ENCODE measurements around the gene FGB. TPM values are rescaled to one million over a fixed set of nuclear protein-coding genes. Genes with fewer than 3 reads are reported as not detected.

The FGB gene
- total RNA-seq, 1 experiment from 2014 or later = 29.4 TPM

DNA sequence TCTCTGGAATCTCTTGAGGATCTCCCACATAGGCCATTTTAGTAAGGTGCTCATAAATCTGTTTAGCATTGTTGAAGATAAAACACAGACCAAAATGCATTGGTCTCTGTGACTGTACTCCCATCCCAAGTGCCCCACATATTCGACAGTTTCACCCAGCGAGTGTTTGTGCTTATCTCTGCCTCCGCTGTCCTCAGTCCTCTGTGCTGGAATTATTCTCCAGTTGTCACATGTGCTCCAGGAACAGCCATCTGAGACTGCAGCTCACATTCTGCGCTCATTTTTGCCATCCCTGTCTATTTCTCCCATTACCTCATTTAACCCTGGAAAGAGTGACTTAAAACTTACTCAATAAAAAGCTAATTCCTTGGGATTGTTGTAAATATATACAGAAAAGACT, 43.6 kb upstream of the FGB start:
- H3K9me3 Mint-ChIP-seq (ENCODE audit: unreplicated experiment) = no peaks in the 10 kb centered on the region
- no TSS peak for BruUV-seq (replicated peaks)
- Histone ChIP-seq H3K9me3 (no peaks in the 10 kb centered on the region), H3K36me3 (ENCODE audit: control insufficient read depth, insufficient read depth, low read length) (no peaks in the 10 kb centered on the region), H3K4me3 (ENCODE audit: low read depth, low read length) (no peak overlapping the region), H3K27me3 (replicated peaks; ENCODE audit: control insufficient read depth, insufficient read depth, low read length) (peaks cover 1% of the 10 kb centered on the region; the same call in 1 of the 2 replicates), H3K4me1 (no peaks in the 10 kb centered on the region)
- CTCF ChIA-PET = no interaction called here
- TF ChIP-seq, protein P1, sequence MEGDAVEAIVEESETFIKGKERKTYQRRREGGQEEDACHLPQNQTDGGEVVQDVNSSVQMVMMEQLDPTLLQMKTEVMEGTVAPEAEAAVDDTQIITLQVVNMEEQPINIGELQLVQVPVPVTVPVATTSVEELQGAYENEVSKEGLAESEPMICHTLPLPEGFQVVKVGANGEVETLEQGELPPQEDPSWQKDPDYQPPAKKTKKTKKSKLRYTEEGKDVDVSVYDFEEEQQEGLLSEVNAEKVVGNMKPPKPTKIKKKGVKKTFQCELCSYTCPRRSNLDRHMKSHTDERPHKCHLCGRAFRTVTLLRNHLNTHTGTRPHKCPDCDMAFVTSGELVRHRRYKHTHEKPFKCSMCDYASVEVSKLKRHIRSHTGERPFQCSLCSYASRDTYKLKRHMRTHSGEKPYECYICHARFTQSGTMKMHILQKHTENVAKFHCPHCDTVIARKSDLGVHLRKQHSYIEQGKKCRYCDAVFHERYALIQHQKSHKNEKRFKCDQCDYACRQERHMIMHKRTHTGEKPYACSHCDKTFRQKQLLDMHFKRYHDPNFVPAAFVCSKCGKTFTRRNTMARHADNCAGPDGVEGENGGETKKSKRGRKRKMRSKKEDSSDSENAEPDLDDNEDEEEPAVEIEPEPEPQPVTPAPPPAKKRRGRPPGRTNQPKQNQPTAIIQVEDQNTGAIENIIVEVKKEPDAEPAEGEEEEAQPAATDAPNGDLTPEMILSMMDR (IDR thresholded peaks at IDR 0.05; ENCODE audit: insufficient read depth in 1 of 2, low read depth in 1 of 2, low read length in 1 of 2, severe bottlenecking in 1 of 2, unreplicated experiment in 1 of 2) = no peak
- H3K27ac Mint-ChIP-seq (ENCODE audit: unreplicated experiment) = no peak overlapping the region
- DNase-seq = no peak
- H3K27me3 Mint-ChIP-seq (ENCODE audit: insufficient read depth, unreplicated experiment) = peaks cover 18% of the 10 kb centered on the region
- POLR2A ChIA-PET = no interaction called here
- no peak overlapping the region for H3K4me3 Mint-ChIP-seq (ENCODE audit: unreplicated experiment)
- H3K36me3 Mint-ChIP-seq (ENCODE audit: insufficient read depth, unreplicated experiment) = no peaks in the 10 kb centered on the region
- intact Hi-C loops (cut with micrococcal nuclease; ENCODE audit: unreplicated experiment) = no loop called here
- H3K4me1 Mint-ChIP-seq (ENCODE audit: low read depth, unreplicated experiment) = no peaks in the 10 kb centered on the region

DNA sequence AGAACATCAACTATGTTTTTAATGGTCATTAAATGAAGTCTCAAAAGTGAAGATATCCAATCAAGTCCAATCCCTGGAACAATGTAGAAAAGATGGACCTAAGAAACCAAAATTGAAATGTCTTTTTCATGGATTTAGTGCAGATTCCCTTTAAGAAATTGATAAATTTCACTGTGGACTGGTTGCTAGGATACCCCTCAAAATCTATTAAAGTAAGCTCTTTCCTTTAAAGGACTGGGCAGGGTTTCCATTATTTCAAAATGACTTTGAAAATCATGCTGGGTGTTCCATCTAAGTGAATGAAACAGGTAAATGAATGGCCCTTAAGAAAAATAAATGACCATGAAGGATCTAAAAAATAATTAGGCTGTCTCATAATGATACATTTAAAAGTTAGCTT, 41.2 kb upstream of the FGB start:
- intact Hi-C loops (cut with micrococcal nuclease; ENCODE audit: unreplicated experiment) = no loop called here
- POLR2A ChIA-PET = no interaction called here
- Mint-ChIP-seq H3K27ac (ENCODE audit: unreplicated experiment) (no peak overlapping the region), H3K9me3 (ENCODE audit: unreplicated experiment) (no peaks in the 10 kb centered on the region), H3K27me3 (ENCODE audit: insufficient read depth, unreplicated experiment) (peaks cover 25% of the 10 kb centered on the region), H3K36me3 (ENCODE audit: insufficient read depth, unreplicated experiment) (no peaks in the 10 kb centered on the region), H3K4me1 (ENCODE audit: low read depth, unreplicated experiment) (no peaks in the 10 kb centered on the region), H3K4me3 (ENCODE audit: unreplicated experiment) (no peak overlapping the region)
- CTCF ChIA-PET = no interaction called here
- peaks cover 1% of the 10 kb centered on the region; the same call in 1 of the 2 replicates for H3K27me3 ChIP-seq (replicated peaks; ENCODE audit: control insufficient read depth, insufficient read depth, low read length)
- H3K4me1 ChIP-seq = no peaks in the 10 kb centered on the region
- no peak overlapping the region for H3K4me3 ChIP-seq (ENCODE audit: low read depth, low read length)
- TF ChIP-seq, protein P1 (IDR thresholded peaks at IDR 0.05; ENCODE audit: insufficient read depth in 1 of 2, low read depth in 1 of 2, low read length in 1 of 2, severe bottlenecking in 1 of 2, unreplicated experiment in 1 of 2) = no peak
- no TSS peak for BruUV-seq (replicated peaks)
- DNase-seq = no peak
- H3K36me3 ChIP-seq (ENCODE audit: control insufficient read depth, insufficient read depth, low read length) = no peaks in the 10 kb centered on the region
- no peaks in the 10 kb centered on the region for H3K9me3 ChIP-seq

DNA sequence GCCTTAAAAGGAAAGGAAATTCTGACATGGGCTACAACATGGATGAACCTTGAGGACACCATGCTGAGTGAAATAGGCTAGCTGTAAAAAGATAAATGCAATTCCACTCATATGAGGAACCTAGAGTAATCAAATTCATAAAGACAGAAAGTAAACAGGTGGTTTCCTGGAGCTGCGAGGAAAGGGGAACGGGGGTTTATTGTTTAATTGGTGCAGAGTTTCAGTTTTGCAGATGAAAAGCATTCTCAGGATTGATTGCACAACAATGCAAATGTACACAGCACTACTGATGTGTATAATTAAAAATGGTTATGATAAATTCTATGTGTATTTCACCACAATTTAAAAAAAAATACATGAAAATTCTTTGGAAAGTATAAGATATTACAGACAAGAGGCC, 36.7 kb upstream of the FGB start:
- Mint-ChIP-seq H3K36me3 (ENCODE audit: insufficient read depth, unreplicated experiment) (no peaks in the 10 kb centered on the region), H3K27ac (ENCODE audit: unreplicated experiment) (no peak overlapping the region), H3K27me3 (ENCODE audit: insufficient read depth, unreplicated experiment) (peaks cover 17% of the 10 kb centered on the region), H3K9me3 (ENCODE audit: unreplicated experiment) (no peaks in the 10 kb centered on the region), H3K4me3 (ENCODE audit: unreplicated experiment) (no peak overlapping the region), H3K4me1 (ENCODE audit: low read depth, unreplicated experiment) (no peaks in the 10 kb centered on the region)
- Histone ChIP-seq H3K4me1 (no peaks in the 10 kb centered on the region), H3K4me3 (ENCODE audit: low read depth, low read length) (no peak overlapping the region), H3K27me3 (replicated peaks; ENCODE audit: control insufficient read depth, insufficient read depth, low read length) (no peaks in the 10 kb centered on the region; the same call in 1 of the 2 replicates), H3K36me3 (ENCODE audit: control insufficient read depth, insufficient read depth, low read length) (no peaks in the 10 kb centered on the region), H3K9me3 (no peaks in the 10 kb centered on the region)
- POLR2A ChIA-PET = no interaction called here
- TF ChIP-seq, protein P1 (IDR thresholded peaks at IDR 0.05; ENCODE audit: insufficient read depth in 1 of 2, low read depth in 1 of 2, low read length in 1 of 2, severe bottlenecking in 1 of 2, unreplicated experiment in 1 of 2) = no peak
- no TSS peak for BruUV-seq (replicated peaks)
- no peak for DNase-seq
- intact Hi-C loops (cut with micrococcal nuclease; ENCODE audit: unreplicated experiment) = no loop called here
- CTCF ChIA-PET = no interaction called here

Measured in Caco-2 (cell line).